Measurements from ENCODE around the gene SLC22A4. TPM values are rescaled to one million over a fixed set of nuclear protein-coding genes. Genes with fewer than 3 reads are reported as not detected.

The SLC22A4 gene
- polyA plus RNA-seq, 1 experiment, result 19.3 TPM

- 0 out of 2 replicates have a peak, but pooled peaks cover 1% of the 10 kb centered on the region for H3K36me3 ChIP-seq (ENCODE audit: control insufficient read depth, insufficient read depth, low read length)
- ChIA-PET POLR2A (no interaction called here), CTCF (interaction anchor here (0.6 to 0.8 kb wide), 2 partner anchors 22 to 122 kb away, joined by 3 read pairs; no protein-coding TSS in a partner anchor)
- TF ChIP-seq, protein P1, sequence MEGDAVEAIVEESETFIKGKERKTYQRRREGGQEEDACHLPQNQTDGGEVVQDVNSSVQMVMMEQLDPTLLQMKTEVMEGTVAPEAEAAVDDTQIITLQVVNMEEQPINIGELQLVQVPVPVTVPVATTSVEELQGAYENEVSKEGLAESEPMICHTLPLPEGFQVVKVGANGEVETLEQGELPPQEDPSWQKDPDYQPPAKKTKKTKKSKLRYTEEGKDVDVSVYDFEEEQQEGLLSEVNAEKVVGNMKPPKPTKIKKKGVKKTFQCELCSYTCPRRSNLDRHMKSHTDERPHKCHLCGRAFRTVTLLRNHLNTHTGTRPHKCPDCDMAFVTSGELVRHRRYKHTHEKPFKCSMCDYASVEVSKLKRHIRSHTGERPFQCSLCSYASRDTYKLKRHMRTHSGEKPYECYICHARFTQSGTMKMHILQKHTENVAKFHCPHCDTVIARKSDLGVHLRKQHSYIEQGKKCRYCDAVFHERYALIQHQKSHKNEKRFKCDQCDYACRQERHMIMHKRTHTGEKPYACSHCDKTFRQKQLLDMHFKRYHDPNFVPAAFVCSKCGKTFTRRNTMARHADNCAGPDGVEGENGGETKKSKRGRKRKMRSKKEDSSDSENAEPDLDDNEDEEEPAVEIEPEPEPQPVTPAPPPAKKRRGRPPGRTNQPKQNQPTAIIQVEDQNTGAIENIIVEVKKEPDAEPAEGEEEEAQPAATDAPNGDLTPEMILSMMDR (IDR thresholded peaks at IDR 0.05; ENCODE audit: insufficient read depth, low read depth, low read length), result no peak
- H3K27me3 ChIP-seq (ENCODE audit: control insufficient read depth, insufficient read depth, low read length), result no peaks in the 10 kb centered on the region
- no peak overlapping the region for H3K4me3 ChIP-seq (ENCODE audit: low read depth, low read length)
- DNase-seq (ENCODE audit: low read depth), result no peak
Measured at GRCh38 chr5:132302413-132302812, 8.2 kb downstream of the SLC22A4 start.

- ChIA-PET POLR2A (no interaction called here), CTCF (interaction anchor here (0.6 to 1.2 kb wide), 4 partner anchors 21 to 666 kb away, joined by 3 read pairs; no protein-coding TSS in a partner anchor)
- H3K4me3 ChIP-seq (ENCODE audit: low read depth, low read length), result no peak overlapping the region
- TF ChIP-seq, protein P1 (IDR thresholded peaks at IDR 0.05; ENCODE audit: insufficient read depth, low read depth, low read length), result no peak
- 0 out of 2 replicates have a peak, but pooled peaks cover 1% of the 10 kb centered on the region for H3K36me3 ChIP-seq (ENCODE audit: control insufficient read depth, insufficient read depth, low read length)
- DNase-seq (ENCODE audit: low read depth), result no peak
- no peaks in the 10 kb centered on the region for H3K27me3 ChIP-seq (ENCODE audit: control insufficient read depth, insufficient read depth, low read length)
Measured at GRCh38 chr5:132303589-132303988, 9.4 kb downstream of the SLC22A4 start.

GRCh38 chr5:132305420-132305819, 11.2 kb downstream of the SLC22A4 start:
- TF ChIP-seq, protein P1 (IDR thresholded peaks at IDR 0.05; ENCODE audit: insufficient read depth, low read depth, low read length), result no peak
- ChIA-PET POLR2A (no interaction called here), CTCF (no interaction called here)
- Histone ChIP-seq H3K27me3 (ENCODE audit: control insufficient read depth, insufficient read depth, low read length) (no peaks in the 10 kb centered on the region), H3K4me3 (ENCODE audit: low read depth, low read length) (no peak overlapping the region), H3K36me3 (ENCODE audit: control insufficient read depth, insufficient read depth, low read length) (0 out of 2 replicates have a peak, but pooled peaks cover 1% of the 10 kb centered on the region)
- no peak for DNase-seq (ENCODE audit: low read depth)

GRCh38 chr5:132308701-132309100, 14.5 kb downstream of the SLC22A4 start:
- no peaks in the 10 kb centered on the region for H3K27me3 ChIP-seq (ENCODE audit: control insufficient read depth, insufficient read depth, low read length)
- CTCF ChIA-PET, result interaction anchor here (0.5 to 3.2 kb wide), 3 partner anchors 12 to 511 kb away, joined by 3 to 8 read pairs (median 4); no protein-coding TSS in a partner anchor
- no peak overlapping the region for H3K4me3 ChIP-seq (ENCODE audit: low read depth, low read length)
- TF ChIP-seq, protein P1 (IDR thresholded peaks at IDR 0.05; ENCODE audit: insufficient read depth, low read depth, low read length), result no peak
- DNase-seq (ENCODE audit: low read depth), result no peak
- no peaks in the 10 kb centered on the region; the same call in 1 of the 2 replicates for H3K36me3 ChIP-seq (ENCODE audit: control insufficient read depth, insufficient read depth, low read length)
- POLR2A ChIA-PET, result interaction anchor here (0.6 kb wide), 1 partner anchor 16 kb away, joined by 6 read pairs; no protein-coding TSS in a partner anchor

- ChIA-PET POLR2A (no interaction called here), CTCF (interaction anchor here (1.0 to 3.2 kb wide), 4 partner anchors 10 to 73 kb away, joined by 4 to 8 read pairs (median 6); no protein-coding TSS in a partner anchor)
- TF ChIP-seq, protein P1 (IDR thresholded peaks at IDR 0.05; ENCODE audit: insufficient read depth, low read depth, low read length), result no peak
- DNase-seq (ENCODE audit: low read depth), result no peak
- no peaks in the 10 kb centered on the region for H3K27me3 ChIP-seq (ENCODE audit: control insufficient read depth, insufficient read depth, low read length)
- H3K36me3 ChIP-seq (ENCODE audit: control insufficient read depth, insufficient read depth, low read length), result peaks cover 2% of the 10 kb centered on the region; the same call in 1 of the 2 replicates
- no peak overlapping the region for H3K4me3 ChIP-seq (ENCODE audit: low read depth, low read length)
Measured at GRCh38 chr5:132309679-132310078, 15.5 kb downstream of the SLC22A4 start.
